NCI-H748 (cell line): ENCODE results near the gene HELZ.
A peak's percentile ranks its signal among the peaks of the same experiment; 100 is the strongest.
"Not testable (repeated sequence)": the region's sequence is repeated elsewhere in the genome, so short reads cannot be mapped to it uniquely, and the experiment has no call there.

Experiments used
- DNase-seq: peaks from one replicate; lab custom pipeline; 2025; ENCODE audit not compliant: unreplicated experiment; lab: John Stamatoyannopoulos, UW

The HELZ gene

DNA sequence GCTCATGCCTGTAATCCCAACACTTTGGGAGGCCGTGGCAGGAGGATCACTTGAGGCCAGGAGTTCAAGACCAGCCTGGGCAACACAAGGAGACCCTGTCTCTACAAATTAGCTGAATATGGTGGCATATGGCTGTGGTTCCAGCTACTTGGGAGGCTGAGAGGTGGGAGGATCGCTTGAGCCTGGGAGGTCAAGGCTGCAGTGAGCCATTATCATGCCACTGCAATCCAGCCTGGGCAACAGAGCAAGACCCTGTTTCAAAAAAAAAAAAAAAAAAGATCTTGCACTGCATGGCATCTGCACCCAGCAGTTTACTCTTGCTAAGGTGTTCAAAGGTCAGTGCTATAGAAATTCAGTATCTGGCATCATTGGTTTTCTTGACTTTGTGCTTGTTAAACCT, 26.2 kb upstream of the HELZ start:
- not testable (repeated sequence) for DNase-seq

DNA sequence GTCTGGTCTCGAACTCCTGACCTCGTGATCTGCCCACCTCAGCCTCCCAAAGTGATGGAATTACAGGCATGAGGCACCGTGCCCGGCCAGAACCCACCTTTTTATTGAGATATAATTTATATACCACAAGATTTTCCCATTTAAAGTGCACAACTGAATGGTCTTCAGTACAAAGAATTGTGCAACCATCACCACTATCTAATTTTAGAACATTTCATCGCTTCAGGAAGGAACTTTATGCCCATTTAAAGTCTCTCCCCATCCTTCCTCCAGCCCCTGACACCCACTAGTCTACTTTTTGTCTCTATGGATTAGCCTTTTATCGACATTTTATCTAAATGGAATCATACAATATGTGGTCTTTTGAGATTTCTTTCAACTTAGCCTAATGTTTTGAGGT, 25.4 kb upstream of the HELZ start:
- no peak for DNase-seq

DNA sequence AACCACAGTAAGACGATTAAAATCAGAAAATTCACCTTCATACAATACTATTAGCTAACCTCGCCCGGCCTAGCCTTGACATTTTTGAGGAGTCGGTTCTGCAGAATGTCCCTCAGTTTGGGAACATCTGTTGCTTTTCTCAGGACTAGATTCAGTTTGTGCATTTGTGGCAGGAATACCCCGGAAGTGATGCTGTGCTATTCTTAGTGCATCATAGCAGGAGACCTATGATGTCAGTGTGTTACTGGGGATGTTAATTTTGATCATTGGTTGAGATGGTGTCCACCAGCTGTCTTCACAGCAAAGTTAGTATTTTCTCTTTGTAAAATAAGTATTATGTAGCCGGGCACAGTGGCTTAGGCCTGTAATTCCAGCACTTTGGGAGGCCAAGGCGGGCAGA, 21.5 kb upstream of the HELZ start:
- no peak for DNase-seq

DNA sequence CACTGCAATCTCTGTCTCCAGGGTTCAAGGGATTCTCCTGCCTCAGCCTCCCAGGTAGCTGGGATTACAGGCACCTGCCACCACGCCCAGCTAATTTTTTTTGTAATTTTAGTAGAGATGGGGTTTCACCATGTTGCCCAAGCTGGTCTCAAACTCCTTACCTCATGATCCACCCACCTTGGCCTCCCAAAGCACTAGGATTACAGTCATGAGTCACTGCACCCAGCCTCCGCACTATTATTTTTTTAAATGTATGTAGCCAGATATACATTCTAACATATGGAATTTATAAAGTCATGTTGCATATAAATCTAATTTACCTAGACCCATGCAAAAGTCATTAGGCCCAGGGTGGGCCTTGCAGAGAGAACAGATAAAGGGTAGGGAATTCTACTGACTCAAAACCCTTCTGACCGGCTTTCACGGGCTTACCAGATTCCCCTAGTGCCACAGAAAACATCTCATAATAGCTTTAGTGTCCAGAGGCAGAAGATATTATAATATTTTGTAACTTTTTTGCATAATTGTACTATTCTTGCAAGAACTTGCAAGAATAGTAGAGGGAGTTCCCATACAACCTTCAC, 20.5 kb upstream of the HELZ start:
- no peak for DNase-seq

DNA sequence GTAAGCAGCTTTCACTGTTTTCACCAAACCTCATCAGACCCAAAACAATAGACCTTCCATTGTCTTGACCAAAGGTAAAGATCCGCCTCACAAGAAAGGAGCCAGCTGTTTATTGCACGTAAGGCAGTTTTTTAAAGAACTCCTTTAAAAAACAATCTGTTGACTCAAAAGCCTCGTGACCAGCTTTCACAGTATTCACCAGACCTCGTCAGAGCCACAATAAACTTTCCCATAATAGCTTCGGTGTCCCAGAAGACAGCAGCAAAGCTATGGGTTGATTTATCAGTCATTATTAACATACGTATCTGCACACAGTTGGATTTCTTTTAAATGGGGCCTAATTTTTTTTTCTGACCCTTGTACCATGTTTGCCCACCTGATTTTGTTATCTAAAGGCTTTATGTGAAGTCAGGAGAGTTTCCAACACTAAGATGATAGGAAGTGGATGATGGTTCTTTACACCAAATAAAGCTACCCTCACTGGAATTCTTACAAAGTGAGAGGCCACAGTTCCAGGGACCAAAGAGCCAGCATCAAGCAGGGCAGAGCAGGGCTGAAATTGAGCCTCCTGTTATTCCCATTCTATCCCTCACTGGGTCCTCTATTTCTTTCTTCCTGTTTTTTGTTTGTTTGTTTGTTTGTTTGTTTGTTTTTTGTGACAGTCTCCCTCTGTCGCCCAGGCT, 17.6 kb upstream of the HELZ start:
- no peak for DNase-seq

DNA sequence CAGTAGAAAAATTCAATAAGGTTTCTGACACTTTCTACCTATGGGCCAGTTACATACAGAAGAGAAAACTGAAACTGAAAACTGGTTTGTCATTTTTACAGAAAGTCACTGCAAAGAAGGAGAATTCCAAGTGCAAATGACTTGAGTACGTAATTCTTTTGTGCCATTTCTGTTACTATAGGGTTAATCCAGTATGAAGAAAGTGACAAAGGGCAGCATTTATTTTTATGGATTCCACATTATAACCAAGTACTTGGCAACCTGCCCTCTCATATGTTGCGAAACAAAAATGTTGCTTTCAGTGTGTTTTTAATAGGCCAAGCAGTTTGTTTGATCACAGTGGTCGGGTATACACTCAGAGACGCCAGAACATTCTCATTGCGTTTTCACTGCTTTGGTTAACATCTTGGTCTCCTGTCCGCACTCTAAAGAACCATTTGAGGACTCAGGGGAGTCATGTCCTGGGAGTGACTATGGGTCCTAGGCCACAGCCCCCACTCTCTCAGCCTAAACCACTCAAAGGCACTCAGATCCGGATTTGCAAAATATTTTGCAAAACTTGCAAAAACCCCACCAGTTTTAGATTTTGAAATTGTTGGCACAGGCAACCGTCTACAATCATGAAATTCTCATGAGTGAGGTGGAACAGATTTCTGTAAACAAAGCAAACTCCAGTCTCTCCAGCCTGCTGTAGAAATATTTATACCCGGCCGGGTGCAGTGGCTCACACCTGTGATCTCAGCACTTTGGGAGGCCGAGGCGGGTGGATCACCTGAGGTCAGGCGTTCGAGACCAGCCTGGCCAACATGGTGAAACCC, 15.4 kb upstream of the HELZ start:
- no peak for DNase-seq

DNA sequence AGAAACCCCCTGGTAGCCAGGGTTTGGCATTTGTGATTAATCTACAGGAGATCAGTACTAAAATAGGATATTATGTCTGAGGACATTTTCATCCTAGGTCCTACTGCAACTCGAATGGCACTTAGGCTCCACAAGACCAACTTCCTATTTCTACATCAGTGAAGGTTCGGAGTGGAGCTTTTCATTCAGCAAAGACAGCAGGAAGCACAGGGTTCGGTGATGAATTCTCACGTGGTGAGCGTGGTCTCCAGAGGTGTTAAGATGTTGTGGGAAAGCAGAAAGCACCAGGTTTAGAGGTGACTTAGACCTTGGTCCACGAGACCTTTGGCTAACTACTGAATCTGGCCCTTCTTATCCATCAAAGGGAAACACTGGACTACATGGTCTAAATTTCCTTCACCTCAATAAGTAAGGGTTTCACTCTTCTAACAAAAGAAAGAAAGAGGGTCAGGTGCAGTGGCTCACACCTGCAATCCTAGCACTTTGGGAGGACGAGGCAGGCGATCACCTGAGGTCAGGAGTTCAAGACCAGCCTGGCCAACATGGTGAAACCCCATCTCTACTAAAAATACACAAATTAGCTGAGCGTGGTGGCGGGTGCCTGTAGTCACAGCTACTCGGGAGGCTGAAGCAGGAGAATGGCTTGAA, 13.9 kb upstream of the HELZ start:
- DNase-seq: no peak

DNA sequence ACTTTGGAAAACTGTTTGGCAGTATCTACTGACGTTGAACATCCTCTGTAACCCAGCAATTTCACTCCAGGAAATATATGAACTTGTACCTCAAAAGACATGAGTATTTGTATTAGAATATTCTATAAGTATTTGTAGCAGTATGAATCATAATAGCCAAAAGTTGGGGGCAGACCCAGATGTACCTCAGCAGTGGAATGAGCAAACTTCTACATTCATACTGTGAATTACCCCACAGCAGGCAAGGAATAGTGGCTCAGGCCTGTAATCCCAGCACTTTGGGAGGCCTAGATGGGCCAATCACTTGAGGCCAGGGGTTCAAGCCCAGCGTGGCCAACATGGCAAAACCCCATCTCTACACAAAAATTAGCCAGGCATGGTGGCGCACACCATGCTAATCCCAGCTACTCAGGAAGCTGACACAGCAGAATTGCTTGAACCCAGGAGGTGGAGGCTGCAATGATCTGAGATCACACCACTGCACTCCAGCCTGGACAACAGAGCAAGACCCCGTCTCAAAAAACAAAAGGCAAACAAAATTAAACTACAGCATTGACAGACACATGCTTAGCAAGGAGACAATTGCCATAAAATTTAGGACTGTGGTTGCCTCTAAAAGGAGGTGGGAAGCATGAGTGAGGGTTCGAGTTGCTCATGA, 11.2 kb upstream of the HELZ start:
- no peak for DNase-seq

DNA sequence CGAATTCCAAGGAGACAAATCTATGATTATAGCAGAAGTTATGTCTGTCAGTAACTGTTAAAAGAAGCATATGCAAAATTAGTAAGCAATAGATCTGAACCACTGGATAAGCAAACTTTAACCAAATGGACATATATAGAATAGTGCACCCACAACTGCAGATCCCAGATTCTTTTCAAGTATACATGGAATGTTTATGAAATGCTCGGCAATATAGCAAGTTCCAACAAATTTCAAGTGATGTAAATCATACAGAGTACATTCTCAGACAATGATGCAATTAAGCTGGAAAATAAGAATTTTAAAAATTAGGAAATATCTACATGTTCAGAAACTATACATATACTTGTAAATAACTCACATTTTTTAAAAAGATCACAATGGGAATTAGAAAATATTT, 8.4 kb upstream of the HELZ start:
- DNase-seq: no peak

DNA sequence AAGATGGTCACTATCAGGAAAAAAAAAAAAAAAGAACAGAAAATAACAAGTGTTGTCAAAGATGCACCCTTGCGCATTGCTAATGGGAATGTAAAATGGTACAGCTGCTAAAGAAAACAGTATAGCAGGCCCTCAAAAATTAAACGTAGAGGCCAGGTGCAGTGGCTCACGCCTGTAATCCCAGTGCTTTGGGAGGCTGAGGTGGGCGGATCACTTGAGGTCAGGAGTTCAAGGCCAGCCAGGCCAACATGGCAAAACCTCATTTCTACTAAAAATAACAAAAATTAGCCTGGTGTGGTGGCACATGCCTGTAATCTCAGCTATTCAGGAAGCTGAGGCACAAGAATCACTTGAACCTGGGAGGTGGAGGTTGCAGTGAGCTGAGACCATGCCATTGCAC, 6.6 kb upstream of the HELZ start:
- DNase-seq: not testable (repeated sequence)

DNA sequence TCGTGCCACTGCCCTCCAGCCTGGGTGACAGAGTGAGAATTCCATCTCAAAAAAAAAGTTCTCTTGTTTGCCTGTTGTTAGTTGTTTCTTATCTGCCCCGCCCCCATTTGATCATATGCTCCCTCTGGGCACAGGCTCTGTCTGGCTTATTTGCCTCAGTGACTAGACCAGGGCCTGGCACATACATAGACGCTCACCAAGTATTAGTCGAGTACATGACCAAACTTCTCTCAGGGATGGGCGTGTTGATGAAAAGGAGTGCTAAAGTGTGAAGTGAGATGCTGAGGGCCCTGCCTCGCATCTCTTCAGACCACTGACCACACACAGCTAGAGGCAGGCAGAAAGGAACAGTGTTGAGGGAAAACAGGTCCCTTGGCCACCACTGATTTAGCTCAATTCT, 3.3 kb upstream of the HELZ start:
- no peak for DNase-seq

DNA sequence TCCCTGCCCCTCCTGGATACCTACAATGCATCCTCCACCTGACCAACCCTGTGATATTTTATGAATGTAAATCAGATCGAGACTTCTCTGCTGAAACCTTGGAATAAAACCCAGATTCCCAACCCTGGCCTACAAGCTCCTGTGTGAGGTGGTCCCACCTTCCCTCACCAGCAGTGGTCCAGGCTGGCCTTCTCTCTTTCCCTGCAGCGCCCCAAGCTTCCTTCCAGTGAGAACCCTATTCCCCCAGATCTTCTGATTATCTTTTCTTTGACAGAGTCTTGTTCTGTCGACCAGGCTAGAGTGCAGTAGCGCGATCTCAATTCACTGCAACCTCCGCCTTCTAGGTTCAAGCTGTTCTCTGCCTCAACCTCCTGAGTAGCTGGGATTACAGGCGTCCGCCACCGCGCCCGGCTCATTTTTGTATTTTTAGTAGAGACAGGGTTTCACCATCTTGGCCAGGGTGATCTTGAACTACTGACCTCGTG, 2.5 kb upstream of the HELZ start:
- DNase-seq: no peak

DNA sequence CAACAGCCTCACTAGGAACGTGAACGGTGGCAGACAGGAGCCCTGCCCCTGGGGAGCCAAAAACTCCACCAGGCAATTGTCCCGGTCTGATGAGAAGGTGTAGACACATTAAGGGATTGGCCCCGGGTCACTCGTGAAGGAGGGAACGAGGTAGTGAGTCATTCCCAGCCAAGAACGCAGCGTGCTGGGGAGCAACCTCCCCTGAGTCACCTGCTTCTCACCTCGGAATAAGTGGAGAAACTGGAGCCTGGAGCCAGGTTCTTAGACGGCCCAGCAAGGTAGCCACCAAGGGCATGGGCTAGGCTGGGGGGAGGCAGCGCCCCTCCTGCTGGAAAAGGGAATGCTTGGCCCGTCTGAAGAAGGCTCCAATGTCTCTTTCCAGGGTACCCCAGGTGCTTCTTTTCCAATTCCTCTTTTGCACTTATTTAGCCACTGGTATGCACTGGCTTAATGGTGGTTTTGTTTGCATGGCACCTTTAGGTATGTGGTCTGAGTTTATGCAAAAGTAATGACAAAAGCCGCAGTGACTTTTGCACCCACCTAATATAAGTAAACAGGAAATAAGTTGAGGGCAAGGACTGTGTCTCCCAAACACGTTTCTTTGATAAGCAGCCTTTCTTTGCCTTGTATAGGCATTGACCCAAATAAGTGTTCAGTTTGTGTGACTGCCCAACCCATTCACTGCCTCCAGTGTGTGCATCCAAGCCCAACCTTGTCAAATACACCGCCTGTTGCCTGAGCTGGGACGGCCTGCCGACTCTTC, 1.8 kb upstream of the HELZ start:
- DNase-seq: no peak

DNA sequence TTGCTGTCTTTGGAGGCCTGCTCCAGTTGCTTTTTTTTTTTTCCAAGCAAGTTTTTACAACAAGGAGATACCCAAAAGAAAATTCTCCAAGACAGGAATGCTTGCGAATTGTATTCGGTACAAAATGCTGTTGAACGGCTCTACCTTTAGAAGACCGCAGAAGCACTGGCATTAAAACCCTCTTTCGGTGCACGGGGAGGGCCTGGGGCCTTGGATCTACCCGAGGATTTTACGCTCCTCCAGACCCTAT, 1.3 kb upstream of the HELZ start:
- no peak for DNase-seq

DNA sequence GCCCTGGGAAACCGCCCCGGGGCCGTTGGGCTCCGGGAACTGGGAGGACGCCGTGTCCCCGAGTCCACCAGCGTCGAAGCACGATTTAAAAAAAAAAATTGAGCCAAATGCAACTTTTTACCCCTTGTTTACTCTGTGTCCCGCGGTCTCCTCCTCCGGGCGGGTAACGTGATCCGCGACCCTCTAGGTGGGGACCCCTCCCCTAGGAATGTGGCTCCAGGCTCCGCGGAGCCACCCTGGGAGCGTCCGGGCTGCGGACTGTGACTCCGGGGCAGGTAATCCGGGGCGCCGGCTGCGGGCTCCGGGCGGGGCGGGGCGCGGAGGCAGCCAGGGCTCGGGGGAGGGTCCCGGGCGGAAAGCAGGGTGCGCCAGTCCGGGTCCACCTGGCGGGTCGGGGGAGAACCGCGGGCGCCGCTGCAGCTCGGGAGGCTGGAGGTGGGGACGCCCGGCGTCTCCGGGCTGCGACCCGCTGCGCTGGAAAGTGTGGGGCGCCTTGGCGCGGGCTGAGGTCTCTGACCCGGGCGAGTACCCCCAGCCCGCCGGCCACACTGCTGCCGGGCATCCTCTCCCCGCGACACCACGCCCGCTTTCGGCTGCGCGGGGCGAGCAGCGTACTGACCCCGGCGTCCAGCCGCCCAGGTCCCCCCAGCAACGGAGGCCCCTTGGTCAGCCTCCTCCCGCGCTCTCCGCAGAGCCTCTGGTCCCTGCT, 852 bp upstream of the HELZ start:
- DNase-seq: peak; percentile 55

DNA sequence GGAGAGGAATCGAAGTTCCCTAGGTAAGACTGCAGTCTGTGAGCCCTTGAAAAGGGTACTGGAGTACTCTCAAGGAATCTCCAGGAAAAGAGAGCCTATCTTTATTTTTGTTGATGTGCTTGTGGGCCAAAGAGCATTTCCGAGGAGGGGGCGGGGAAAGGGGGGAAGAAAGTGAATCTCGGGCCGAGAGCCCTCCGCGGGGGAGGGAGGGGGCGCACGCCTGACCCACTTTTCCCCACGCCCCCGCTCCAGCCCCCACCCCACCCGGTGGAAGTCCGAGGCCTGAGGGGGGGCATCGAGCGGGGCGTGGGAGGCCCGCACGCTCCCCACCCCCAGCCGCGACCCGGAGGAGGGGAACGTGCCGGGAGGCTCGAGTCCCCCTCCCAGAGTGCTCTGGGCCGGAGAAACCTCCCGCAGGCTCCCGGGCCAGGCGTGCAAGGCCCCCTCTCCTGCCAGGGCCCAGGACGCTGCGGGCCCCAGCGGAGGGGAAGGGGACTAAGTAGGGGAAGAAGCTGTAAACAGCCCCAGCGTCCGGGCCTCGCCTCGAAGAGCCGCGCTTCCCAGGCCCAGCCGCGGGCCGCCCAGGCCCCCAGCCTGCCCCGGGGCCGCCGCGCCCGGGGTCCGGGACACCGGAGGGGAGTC, 444 bp downstream of the HELZ start:
- no peak for DNase-seq

DNA sequence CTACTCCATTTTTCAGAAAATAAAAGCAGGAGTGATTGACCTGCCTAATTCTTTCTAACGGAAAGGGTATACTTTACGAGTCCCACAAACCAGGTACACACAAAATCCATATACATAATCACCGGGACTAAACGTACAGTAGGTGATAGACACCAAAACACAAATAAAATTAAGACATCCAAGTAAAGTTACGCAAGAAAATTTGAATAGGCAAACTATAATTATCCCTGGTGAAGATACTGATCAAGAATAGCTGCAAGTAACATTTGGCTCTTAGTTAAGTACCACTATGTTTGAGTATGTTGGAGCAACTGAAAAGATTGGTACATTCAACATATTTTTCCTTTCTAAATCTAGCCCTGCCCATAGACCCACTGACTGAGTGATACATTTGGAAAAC, 1.7 kb downstream of the HELZ start:
- DNase-seq: no peak

DNA sequence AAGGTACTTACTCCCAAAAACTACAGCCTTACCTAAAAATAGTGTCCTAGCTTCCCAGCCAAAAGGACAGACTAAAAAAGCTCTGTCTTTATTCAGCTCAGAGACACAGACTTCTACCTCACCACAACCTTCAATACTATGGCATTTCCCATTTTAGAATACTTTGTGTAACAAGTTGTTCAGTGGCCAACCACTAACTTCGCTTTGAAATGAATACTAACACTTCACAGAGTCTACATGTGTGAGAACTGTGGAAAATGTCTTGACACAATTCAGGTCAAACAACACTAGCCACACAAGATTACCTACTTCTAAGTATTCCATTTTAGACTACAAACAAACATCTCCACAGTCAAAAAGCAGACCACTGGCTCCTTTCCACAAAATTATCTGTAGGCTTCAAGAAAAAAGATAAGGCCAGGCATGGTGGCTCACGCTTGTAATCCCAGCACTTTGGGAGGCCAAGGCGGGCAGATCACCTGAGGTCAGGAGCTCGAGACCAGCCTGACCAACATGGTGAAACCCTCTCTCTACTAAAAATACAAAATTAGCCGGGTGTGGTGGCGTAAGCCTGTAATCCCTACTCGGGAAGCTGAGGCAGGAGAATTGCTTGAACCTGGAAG, 3.2 kb downstream of the HELZ start:
- no peak for DNase-seq

DNA sequence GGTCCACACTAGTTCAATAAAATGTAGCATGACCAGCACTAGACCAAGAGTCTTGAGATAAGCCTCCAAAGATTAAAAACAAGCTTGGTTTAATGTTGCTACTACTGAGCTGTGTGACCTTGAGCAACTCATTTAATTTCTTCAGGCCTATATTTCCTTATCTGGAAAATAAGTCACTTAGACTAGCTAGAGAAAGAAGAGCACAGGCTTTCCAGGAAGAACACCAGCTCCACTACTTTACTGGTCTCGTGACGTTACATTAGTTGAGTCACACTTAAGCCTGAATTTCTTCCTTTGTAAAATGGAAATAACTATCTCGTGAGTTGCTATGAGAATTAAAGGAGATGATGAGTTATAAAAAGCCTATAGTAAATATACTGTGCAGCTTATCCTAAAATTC, 5.4 kb downstream of the HELZ start:
- no peak for DNase-seq
